Measurements from ENCODE around the gene NEDD8. TPM values are rescaled to one million over a fixed set of nuclear protein-coding genes. Genes with fewer than 3 reads are reported as not detected.

Gene NEDD8
- total and polyA plus RNA-seq, 3 donors from 2014 or later: 94.6 to 180 (median 110) TPM

DNA sequence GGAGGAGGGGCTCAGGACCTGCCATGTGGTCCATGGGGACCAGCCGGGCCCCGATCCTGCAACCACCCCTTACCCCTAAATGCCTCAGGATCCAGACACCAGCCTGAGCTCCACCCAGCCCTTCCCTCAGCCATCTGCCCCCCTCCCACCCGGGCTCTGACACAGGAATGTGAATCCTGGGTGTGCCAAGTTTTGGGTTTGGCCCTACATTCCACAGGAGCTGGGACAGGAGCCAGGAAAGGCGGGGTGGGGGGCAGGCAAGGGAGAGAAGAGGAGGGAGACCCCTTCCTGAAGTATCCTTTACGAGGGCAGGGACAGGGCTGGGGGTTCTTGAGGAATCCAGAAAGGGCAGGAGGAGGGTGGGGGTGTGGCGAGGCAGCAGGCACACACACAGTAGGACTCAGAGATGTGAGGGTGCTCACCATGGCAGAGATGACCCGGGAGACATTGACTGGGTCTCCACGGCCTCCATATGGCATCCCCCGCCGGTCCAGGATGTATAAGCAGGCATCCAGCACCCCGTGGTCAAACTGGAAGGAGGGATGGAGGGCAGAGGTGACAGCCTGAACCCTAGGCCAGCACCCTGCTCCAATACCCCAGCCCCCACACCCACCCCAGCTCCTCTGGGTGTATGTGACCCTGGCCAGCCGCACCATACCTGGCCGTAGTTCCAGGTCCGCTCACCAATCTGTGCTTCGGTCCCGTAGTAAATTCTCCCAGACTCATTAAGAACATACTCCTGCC lies 27.3 kb upstream of the NEDD8 start:
- TF ChIP-seq CTCF (IDR thresholded peaks at IDR 0.05) (no peak), POLR2A (IDR thresholded peaks at IDR 0.05) (no peak)
- H3K27me3 ChIP-seq: no peaks in the 10 kb centered on the region
- no peak overlapping the region for H3K4me3 ChIP-seq
- H3K4me1 ChIP-seq: no peaks in the 10 kb centered on the region
- WGBS, 2 donors: 85 to 90% methylated on average over 14 to 16 of the region's 16 CpGs
- intact Hi-C loops (cut with DNase I; ENCODE audit: low total_unique reads): no loop called here
- no peak overlapping the region for H3K27ac ChIP-seq
- no peaks in the 10 kb centered on the region for H3K9me3 ChIP-seq
- no peaks in the 10 kb centered on the region for H3K36me3 ChIP-seq (ENCODE audit: low read depth, missing control alignments)
- DNase-seq: no peak

DNA sequence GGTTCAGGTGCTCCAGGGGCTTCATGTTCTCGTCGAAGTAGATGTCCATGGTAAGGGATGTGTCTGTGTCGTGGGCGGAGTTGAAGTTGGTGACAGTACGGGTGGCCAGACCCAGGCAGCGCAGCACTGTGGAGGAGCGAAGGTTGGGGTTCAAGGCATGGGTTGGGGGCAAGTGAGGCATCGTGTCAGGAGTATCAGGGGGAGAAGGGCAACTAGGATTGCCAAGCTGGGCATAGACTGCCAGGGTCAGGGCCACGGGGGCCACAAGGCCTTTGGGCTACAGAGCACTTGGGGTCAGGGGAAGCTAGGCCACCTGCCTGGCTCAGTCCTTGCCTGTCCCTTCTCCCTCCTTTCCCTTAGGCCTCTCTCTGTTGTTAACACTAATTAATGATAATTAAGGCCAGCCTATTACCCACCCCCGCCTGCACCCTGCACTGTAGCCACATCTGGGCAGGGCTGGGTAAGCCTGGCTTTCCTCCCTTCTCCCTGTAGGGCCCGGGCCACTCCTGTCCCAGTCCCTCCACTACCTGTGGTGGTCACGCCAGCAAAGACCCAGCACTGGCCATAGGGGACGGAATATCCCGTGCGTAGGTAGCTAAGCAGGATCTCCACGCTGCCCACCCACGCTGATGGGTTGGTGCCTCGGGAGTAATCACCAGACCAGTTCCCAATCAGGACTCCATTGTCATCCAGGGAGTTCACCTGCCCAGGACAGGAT lies 26.5 kb upstream of the NEDD8 start:
- H3K27me3 ChIP-seq: no peaks in the 10 kb centered on the region
- DNase-seq: no peak
- H3K36me3 ChIP-seq (ENCODE audit: low read depth, missing control alignments): no peaks in the 10 kb centered on the region
- TF ChIP-seq CTCF (IDR thresholded peaks at IDR 0.05) (no peak), POLR2A (IDR thresholded peaks at IDR 0.05) (no peak)
- 83 to 94% methylated on average over 5 to 18 of the region's 18 CpGs for WGBS, 2 donors
- H3K9me3 ChIP-seq: no peaks in the 10 kb centered on the region
- H3K4me3 ChIP-seq: no peak overlapping the region
- intact Hi-C loops (cut with DNase I; ENCODE audit: low total_unique reads): no loop called here
- H3K4me1 ChIP-seq: no peaks in the 10 kb centered on the region
- no peak overlapping the region for H3K27ac ChIP-seq

- intact Hi-C loops (cut with DNase I; ENCODE audit: low total_unique reads): no loop called here
- H3K4me1 ChIP-seq: no peaks in the 10 kb centered on the region
- H3K4me3 ChIP-seq: no peak overlapping the region
- TF ChIP-seq POLR2A (IDR thresholded peaks at IDR 0.05): no peak
- TF ChIP-seq CTCF (IDR thresholded peaks at IDR 0.05): no peak
- no peak overlapping the region for H3K27ac ChIP-seq
- DNase-seq: no peak
- H3K36me3 ChIP-seq (ENCODE audit: low read depth, missing control alignments): no peaks in the 10 kb centered on the region
- no peaks in the 10 kb centered on the region for H3K27me3 ChIP-seq
- WGBS, 2 donors: 87 to 92% methylated on average over 6 to 9 of the region's 9 CpGs
- no peaks in the 10 kb centered on the region for H3K9me3 ChIP-seq
These were observed 26.0 kb upstream of the NEDD8 start for GRCh38 chr14:24258119-24258518.

GRCh38 chr14:24256960-24257359 lies 24.8 kb upstream of the NEDD8 start:
- H3K9me3 ChIP-seq: no peaks in the 10 kb centered on the region
- H3K27me3 ChIP-seq: no peaks in the 10 kb centered on the region
- no peak overlapping the region for H3K4me3 ChIP-seq
- WGBS, 2 donors: 76 to 83% methylated on average over 4 of the region's 4 CpGs
- H3K27ac ChIP-seq: no peak overlapping the region
- no peaks in the 10 kb centered on the region for H3K36me3 ChIP-seq (ENCODE audit: low read depth, missing control alignments)
- TF ChIP-seq CTCF (IDR thresholded peaks at IDR 0.05): no peak
- no peak for TF ChIP-seq POLR2A (IDR thresholded peaks at IDR 0.05)
- DNase-seq: no peak
- no peaks in the 10 kb centered on the region for H3K4me1 ChIP-seq
- intact Hi-C loops (cut with DNase I; ENCODE audit: low total_unique reads): no loop called here

Measured in testis (tissue), 3 donors.